SK-N-SH (cell line): ENCODE results near the gene MX2. TPM values are rescaled to one million over a fixed set of nuclear protein-coding genes. Genes with fewer than 3 reads are reported as not detected.

ENCODE experiments used
- CTCF ChIA-PET: fragments of 300-600, 350-600 bp; formaldehyde crosslinking; extraction: SDS; loops from one replicate; lab custom pipeline; 2021; lab: Yijun Ruan, JAX
- POLR2A ChIA-PET: fragments of 350-600 bp; sonication (Branson Sonifier 250); formaldehyde crosslinking; extraction: SDS; loops from one replicate; lab custom pipeline; 2020; ENCODE audit warnings: antibody characterized with exemption, inconsistent platforms; lab: Yijun Ruan, JAX
- DNase-seq: peaks from one replicate; pipeline ENCODE4 v3.0.0; 2012
- H2AFZ ChIP-seq: fragments of 200-600 bp; sonication (generic); 2 replicates; pipeline ENCODE4 v1.8.1; 2016; ENCODE audit warnings: antibody characterized with exemption, mild to moderate bottlenecking, low read depth
- H3F3A ChIP-seq: fragments of 200-600 bp; sonication (generic); replicated peaks from 2 replicates; pipeline ENCODE3; 2016; ENCODE audit warnings: antibody characterized with exemption, mild to moderate bottlenecking; ENCODE audit not compliant: insufficient read depth
- H3K27ac ChIP-seq, 2 experiments: fragments of 200-500 bp in 1 of 2; fragments of 200-600 bp in 1 of 2; sonication (Bioruptor generic) in 1 of 2; sonication (generic), shearing (Covaris generic) in 1 of 2; 2 replicates each; pipeline versions ENCODE4 v1.5.1 to v1.6.1; 2014 to 2016; ENCODE audit warnings: low read depth in 2 of 2, inconsistent platforms in 1 of 2, low read length in 1 of 2, mild to moderate bottlenecking in 1 of 2, mixed read lengths in 1 of 2
- H3K27me3 ChIP-seq: fragments of 200-600 bp; sonication (generic), shearing (Covaris generic); 2 replicates; pipeline ENCODE4 v1.6.1; 2016; ENCODE audit warnings: mixed run types; ENCODE audit not compliant: insufficient read depth
- H3K36me3 ChIP-seq, 2 experiments: fragments of 200-500 bp in 1 of 2; fragments of 200-600 bp in 1 of 2; sonication (Bioruptor generic) in 1 of 2; sonication (generic) in 1 of 2; replicated peaks in 1 of 2; 2 replicates each; pipeline versions ENCODE3 to v1.5.1; 2014 to 2016; ENCODE audit warnings: low read length in 1 of 2, mild to moderate bottlenecking in 1 of 2; ENCODE audit not compliant: insufficient read depth in 2 of 2, control insufficient read depth in 1 of 2
- H3K4me1 ChIP-seq, 2 experiments: fragments of 200-500 bp in 1 of 2; fragments of 200-600 bp in 1 of 2; sonication (Bioruptor generic) in 1 of 2; sonication (generic), shearing (Covaris generic) in 1 of 2; 2 replicates each; pipeline versions ENCODE4 v1.5.1 to v1.6.1; 2014 to 2016; ENCODE audit warnings: low read depth in 1 of 2, low read length in 1 of 2, mixed run types in 1 of 2; ENCODE audit not compliant: insufficient read depth in 2 of 2, control insufficient read depth in 1 of 2
- H3K4me2 ChIP-seq: fragments of 200-600 bp; sonication (generic), shearing (Covaris generic); 2 replicates; pipeline ENCODE4 v1.6.1; 2017; ENCODE audit warnings: mixed run types
- H3K4me3 ChIP-seq, 2 experiments: fragments of 200-500 bp in 1 of 2; fragments of 200-600 bp in 1 of 2; sonication (Bioruptor generic) in 1 of 2; sonication (generic), shearing (Covaris generic) in 1 of 2; 2 replicates each; pipeline versions ENCODE4 v1.5.1 to v1.8.1; 2014 to 2016; ENCODE audit warnings: low read depth in 2 of 2, inconsistent platforms in 1 of 2, low read length in 1 of 2, mild to moderate bottlenecking in 1 of 2, mixed read lengths in 1 of 2, moderate library complexity in 1 of 2
- H3K79me2 ChIP-seq: fragments of 200-600 bp; sonication (generic); 2 replicates; pipeline ENCODE4 v1.8.1; 2017; ENCODE audit warnings: mild to moderate bottlenecking; ENCODE audit not compliant: insufficient read depth
- H3K9ac ChIP-seq: fragments of 200-600 bp; sonication (generic); 2 replicates; pipeline ENCODE4 v1.6.1; 2017; ENCODE audit warnings: mixed run types
- H3K9me2 ChIP-seq: fragments of 200-600 bp; sonication (generic); 2 replicates; pipeline ENCODE4 v1.6.1; 2017; ENCODE audit warnings: mixed run types
- H3K9me3 ChIP-seq: fragments of 200-600 bp; sonication (generic); 2 replicates; pipeline ENCODE4 v1.6.1; 2017; ENCODE audit warnings: mixed run types, mild to moderate bottlenecking, moderate library complexity
- H4K20me1 ChIP-seq: fragments of 200-600 bp; sonication (generic); 2 replicates; pipeline ENCODE4 v1.6.1; 2017; ENCODE audit warnings: mild to moderate bottlenecking, mixed run types; ENCODE audit not compliant: insufficient read depth
- EP300 ChIP-seq, 2 experiments: IDR thresholded peaks; 2 replicates each; pipeline versions ENCODE4 v1.4.0 to v1.6.1; 2012; ENCODE audit warnings: borderline replicate concordance in 1 of 2, low read depth in 1 of 2, low read length in 1 of 2
- GATA2 ChIP-seq: sonication (generic); formaldehyde crosslinking; IDR thresholded peaks from 2 replicates; pipeline ENCODE4 v1.5.0; 2020; ENCODE audit warnings: mild to moderate bottlenecking, missing genetic modification reagents
- JUND ChIP-seq: IDR thresholded peaks from 2 replicates; pipeline ENCODE4 v1.4.0; 2012
- NRF1 ChIP-seq: IDR thresholded peaks from 2 replicates; pipeline ENCODE4 v1.6.1; 2012; ENCODE audit warnings: low read depth, mild to moderate bottlenecking, low read length
- PBX3 ChIP-seq: IDR thresholded peaks from 2 replicates; pipeline ENCODE4; 2012
- RAD21 ChIP-seq: IDR thresholded peaks from 2 replicates; pipeline ENCODE4 v1.6.1; 2012; ENCODE audit warnings: mild to moderate bottlenecking, low read length
- RXRA ChIP-seq: IDR thresholded peaks from 2 replicates; pipeline ENCODE4 v1.4.0; 2012; ENCODE audit warnings: low read depth, mild to moderate bottlenecking, borderline replicate concordance
- WGBS: methylation state at CpG from one replicate; pipeline ENCODE4 v1.1.6; 2017; ENCODE audit warnings: low lambda C conversion rate; 5-methylcytosine and 5-hydroxymethylcytosine counted together
- polyA plus RNA-seq, 3 experiments: library from polyadenylated mRNA; depleted of rRNA; stranded (reverse); fragments of >200 nt; gene quantifications; 2 replicates each; pipeline ENCODE4 v1.2.3, GENCODE V29; 2012
- TF ChIP-seq, protein P1 (sequence below): fragments of 150-350 bp; IDR thresholded peaks from 2 replicates; pipeline ENCODE4 v1.6.1; 2016; ENCODE audit warnings: mild to moderate bottlenecking, low read depth, low read length

MX2 gene
- polyA plus RNA-seq, 1 of the 3 experiments (the other 2 are of a cell fraction), result 0.08 TPM

- TF ChIP-seq JUND (no peak), PBX3 (no peak), RAD21 (no peak)
- TF ChIP-seq, protein P1, sequence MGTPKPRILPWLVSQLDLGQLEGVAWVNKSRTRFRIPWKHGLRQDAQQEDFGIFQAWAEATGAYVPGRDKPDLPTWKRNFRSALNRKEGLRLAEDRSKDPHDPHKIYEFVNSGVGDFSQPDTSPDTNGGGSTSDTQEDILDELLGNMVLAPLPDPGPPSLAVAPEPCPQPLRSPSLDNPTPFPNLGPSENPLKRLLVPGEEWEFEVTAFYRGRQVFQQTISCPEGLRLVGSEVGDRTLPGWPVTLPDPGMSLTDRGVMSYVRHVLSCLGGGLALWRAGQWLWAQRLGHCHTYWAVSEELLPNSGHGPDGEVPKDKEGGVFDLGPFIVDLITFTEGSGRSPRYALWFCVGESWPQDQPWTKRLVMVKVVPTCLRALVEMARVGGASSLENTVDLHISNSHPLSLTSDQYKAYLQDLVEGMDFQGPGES, result no peak
These were observed 90.2 kb downstream of the MX2 start (continued) for GRCh38 chr21:41451753-41452676.

DNA sequence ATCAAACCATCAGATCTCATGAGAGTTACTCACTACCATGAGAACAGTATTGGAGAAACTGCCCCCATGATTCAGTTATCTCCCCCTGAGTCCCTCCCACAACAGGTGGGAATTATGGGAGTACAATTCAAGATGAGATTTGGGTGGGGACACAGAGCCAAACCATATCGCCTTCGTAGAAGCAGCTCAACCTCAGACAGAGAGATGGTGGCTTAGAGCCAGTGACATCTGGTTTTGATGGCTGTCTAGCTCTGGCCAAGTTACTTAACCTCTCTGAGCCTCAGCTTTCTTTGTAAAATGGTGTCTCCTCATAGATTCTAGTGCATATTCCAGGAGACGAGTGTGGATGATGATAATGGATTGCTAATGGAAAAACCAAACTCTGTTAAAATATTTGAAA is 91.4 kb downstream of the MX2 start:
- DNase-seq, result no peak
- H2AFZ ChIP-seq, result no peak overlapping the region
- no peak overlapping the region for H3K4me3 ChIP-seq
- no peaks in the 10 kb centered on the region for H3F3A ChIP-seq
- H3K9ac ChIP-seq, result no peak overlapping the region
- H3K9me2 ChIP-seq, result no peaks in the 10 kb centered on the region
- no peaks in the 10 kb centered on the region for H3K4me1 ChIP-seq
- H3K4me2 ChIP-seq, result no peak overlapping the region
- no peaks in the 10 kb centered on the region for H3K36me3 ChIP-seq
- ChIA-PET CTCF (no interaction called here), POLR2A (no interaction called here)
- H3K9me3 ChIP-seq, result no peaks in the 10 kb centered on the region
- no peaks in the 10 kb centered on the region for H3K27me3 ChIP-seq
- TF ChIP-seq NRF1 (no peak), EP300 (IDR thresholded peaks at IDR 0.05; ENCODE audit: borderline replicate concordance in 1 of 2, low read depth in 1 of 2, low read length in 1 of 2) (no peak)
- TF ChIP-seq, all 33 proteins: peak for 0
- Histone ChIP-seq H3K27ac (no peak overlapping the region), H3K79me2 (no peaks in the 10 kb centered on the region), H4K20me1 (no peaks in the 10 kb centered on the region)
- WGBS, result 67% methylated on average over 3 of the region's 3 CpGs

GRCh38 chr21:41453761-41454160 is 91.9 kb downstream of the MX2 start:
- H3K4me2 ChIP-seq, result no peak overlapping the region
- TF ChIP-seq PBX3 (no peak), GATA2 (CRISPR knock-in tag) (no peak), RXRA (no peak)
- H3K9me3 ChIP-seq, result no peaks in the 10 kb centered on the region
- H3K36me3 ChIP-seq, result no peaks in the 10 kb centered on the region
- no peaks in the 10 kb centered on the region for H3F3A ChIP-seq
- 31% methylated on average over 3 of the region's 3 CpGs for WGBS
- no peaks in the 10 kb centered on the region for H3K79me2 ChIP-seq
- DNase-seq, result no peak
- no peak overlapping the region for H3K4me3 ChIP-seq
- POLR2A ChIA-PET, result no interaction called here
- H3K27me3 ChIP-seq, result no peaks in the 10 kb centered on the region
- H3K9me2 ChIP-seq, result no peaks in the 10 kb centered on the region
- H3K27ac ChIP-seq, result no peak overlapping the region
- no peak overlapping the region for H3K9ac ChIP-seq
- H3K4me1 ChIP-seq, result no peaks in the 10 kb centered on the region
- no peak overlapping the region for H2AFZ ChIP-seq
- CTCF ChIA-PET, result no interaction called here
- H4K20me1 ChIP-seq, result no peaks in the 10 kb centered on the region
